ENCODE results near the gene CCM2L. TPM values are rescaled to one million over a fixed set of nuclear protein-coding genes. Genes with fewer than 3 reads are reported as not detected.

Gene CCM2L
- total and polyA plus RNA-seq, 2 of the 4 experiments (the other 2 are of a cell fraction), result not detected

DNA sequence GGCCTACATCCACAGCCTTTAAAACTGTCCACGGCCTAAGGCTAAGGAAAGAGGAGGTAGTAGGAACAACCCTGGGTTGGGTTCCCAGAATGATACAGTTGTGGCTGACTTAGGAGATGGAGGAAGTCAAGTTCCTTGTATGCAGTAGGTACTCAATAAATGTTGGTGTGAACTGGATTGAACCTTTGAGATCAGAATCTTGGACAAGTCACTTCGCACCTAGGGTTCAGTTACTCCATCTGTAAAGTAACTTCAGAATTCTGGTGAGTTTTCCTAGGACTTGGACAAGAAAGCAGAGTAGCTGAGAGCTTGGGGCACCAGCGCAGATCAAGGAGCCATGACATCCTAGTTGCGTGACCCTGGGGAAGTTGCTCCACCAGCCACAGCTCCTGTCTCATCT, 33.2 kb upstream of the CCM2L start:
- Histone ChIP-seq H4K20me1 (ENCODE audit: insufficient read depth, low read length) (no peaks in the 10 kb centered on the region), H3K79me1 (ENCODE audit: low read depth in 1 of 2, low read length in 2 of 2) (no peaks in the 10 kb centered on the region), H3K14ac (replicated peaks; ENCODE audit: low read depth, low read length) (no peak overlapping the region), H2AK9ac (replicated peaks; ENCODE audit: low read depth, low read length, poor library complexity) (no peak overlapping the region), H3K4ac (ENCODE audit: low read depth, low read length) (no peak overlapping the region), H2BK20ac (ENCODE audit: low read depth, low read length) (no peak overlapping the region), H2AFZ (replicated peaks; ENCODE audit: low read length, poor library complexity) (no peak overlapping the region), H3K9me3 (ENCODE audit: control insufficient read depth, insufficient read depth, low read length) (no peaks in the 10 kb centered on the region), H3K9ac (ENCODE audit: low read depth, low read length) (no peak overlapping the region), H2AK5ac (ENCODE audit: low read depth, low read length) (no peak overlapping the region), H3K4me2 (ENCODE audit: low read depth, low read length) (no peak overlapping the region), H3K36me3 (ENCODE audit: control insufficient read depth, insufficient read depth, low read length) (no peaks in the 10 kb centered on the region), H3K4me1 (ENCODE audit: control insufficient read depth, insufficient read depth, low read length) (no peaks in the 10 kb centered on the region; the same call in 1 of the 2 replicates), H3K27me3 (ENCODE audit: control insufficient read depth, insufficient read depth, low read length) (peaks cover 39% of the 10 kb centered on the region), H4K8ac (ENCODE audit: low read depth in 2 of 2, low read length in 2 of 2) (no peak overlapping the region), H3K18ac (ENCODE audit: low read depth, low read length) (no peak overlapping the region), H2BK5ac (ENCODE audit: low read depth, low read length, poor library complexity, severe bottlenecking) (no peak overlapping the region), H4K5ac (ENCODE audit: low read depth, low read length) (no peak overlapping the region), H3K27ac (ENCODE audit: insufficient read depth, low read length) (no peak overlapping the region), H4K91ac (ENCODE audit: insufficient read depth, low read depth, low read length) (no peak overlapping the region), H3K23ac (ENCODE audit: low read depth, low read length) (no peak overlapping the region), H2BK15ac (ENCODE audit: low read depth, low read length) (no peak overlapping the region), H3K56ac (ENCODE audit: extremely low read depth, insufficient read depth, low read length) (no peak overlapping the region), H3K9me1 (ENCODE audit: insufficient read depth, low read length) (no peaks in the 10 kb centered on the region), H3K4me3 (ENCODE audit: insufficient read depth, low read depth, low read length) (no peak overlapping the region), H2BK120ac (ENCODE audit: low read depth, low read length) (no peak overlapping the region)
- ChIA-PET POLR2A (ENCODE audit: unreplicated experiment) (no interaction called here), CTCF (no interaction called here)
- 50% methylated on average over 1 of the region's 4 CpGs; no CpG with 5 or more reads in 1 of the 2 experiments for WGBS, 2 experiments (ENCODE audit: extremely low coverage in 2 of 2, insufficient read length in 1 of 2)
- ATAC-seq (ENCODE audit: low read depth) (no peak), DNase-seq (no peak)
- dilution Hi-C loops (cut with HindIII; ENCODE audit: low sequenced_read_pairs, unreplicated experiment) (no loop called here), in situ Hi-C loops (cut with MboI; ENCODE audit: low sequenced_read_pairs) (no loop called here), intact Hi-C loops (cut with micrococcal nuclease) (no loop called here)
- no TSS peak for BruUV-seq (replicated peaks)
- TF ChIP-seq CEBPB (IDR thresholded peaks at IDR 0.05; ENCODE audit: low read depth, low read length) (no peak), RCOR1 (IDR thresholded peaks at IDR 0.05; ENCODE audit: insufficient replicate concordance, low read length) (no peak), NFE2L2 (IDR thresholded peaks at IDR 0.05; ENCODE audit: low read depth, low read length) (no peak), RAD21 (IDR thresholded peaks at IDR 0.05; ENCODE audit: low read length) (no peak), MAZ (IDR thresholded peaks at IDR 0.05; ENCODE audit: borderline replicate concordance, low read depth, low read length) (no peak), MXI1 (IDR thresholded peaks at IDR 0.05; ENCODE audit: borderline replicate concordance, low read depth, low read length) (no peak), SMC3 (IDR thresholded peaks at IDR 0.05; ENCODE audit: low read depth, low read length) (no peak), RFX5 (IDR thresholded peaks at IDR 0.05; ENCODE audit: low read depth, low read length) (no peak), POLR2A (IDR thresholded peaks at IDR 0.05; ENCODE audit: low read depth, low read length) (no peak), FOS (IDR thresholded peaks at IDR 0.05; ENCODE audit: low read depth, low read length) (no peak), BHLHE40 (IDR thresholded peaks at IDR 0.05; ENCODE audit: low read depth, low read length) (no peak), CHD1 (IDR thresholded peaks at IDR 0.05; ENCODE audit: low read depth, low read length) (no peak), MAFK (IDR thresholded peaks at IDR 0.05; ENCODE audit: low read depth, low read length) (no peak)
- TF ChIP-seq, protein P1, sequence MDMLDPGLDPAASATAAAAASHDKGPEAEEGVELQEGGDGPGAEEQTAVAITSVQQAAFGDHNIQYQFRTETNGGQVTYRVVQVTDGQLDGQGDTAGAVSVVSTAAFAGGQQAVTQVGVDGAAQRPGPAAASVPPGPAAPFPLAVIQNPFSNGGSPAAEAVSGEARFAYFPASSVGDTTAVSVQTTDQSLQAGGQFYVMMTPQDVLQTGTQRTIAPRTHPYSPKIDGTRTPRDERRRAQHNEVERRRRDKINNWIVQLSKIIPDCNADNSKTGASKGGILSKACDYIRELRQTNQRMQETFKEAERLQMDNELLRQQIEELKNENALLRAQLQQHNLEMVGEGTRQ (IDR thresholded peaks at IDR 0.05; ENCODE audit: low read depth, low read length), result no peak
- TF ChIP-seq, protein P2, sequence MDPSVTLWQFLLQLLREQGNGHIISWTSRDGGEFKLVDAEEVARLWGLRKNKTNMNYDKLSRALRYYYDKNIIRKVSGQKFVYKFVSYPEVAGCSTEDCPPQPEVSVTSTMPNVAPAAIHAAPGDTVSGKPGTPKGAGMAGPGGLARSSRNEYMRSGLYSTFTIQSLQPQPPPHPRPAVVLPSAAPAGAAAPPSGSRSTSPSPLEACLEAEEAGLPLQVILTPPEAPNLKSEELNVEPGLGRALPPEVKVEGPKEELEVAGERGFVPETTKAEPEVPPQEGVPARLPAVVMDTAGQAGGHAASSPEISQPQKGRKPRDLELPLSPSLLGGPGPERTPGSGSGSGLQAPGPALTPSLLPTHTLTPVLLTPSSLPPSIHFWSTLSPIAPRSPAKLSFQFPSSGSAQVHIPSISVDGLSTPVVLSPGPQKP (IDR thresholded peaks at IDR 0.05; ENCODE audit: borderline replicate concordance, low read depth, low read length), result no peak
- TF ChIP-seq, protein P3, sequence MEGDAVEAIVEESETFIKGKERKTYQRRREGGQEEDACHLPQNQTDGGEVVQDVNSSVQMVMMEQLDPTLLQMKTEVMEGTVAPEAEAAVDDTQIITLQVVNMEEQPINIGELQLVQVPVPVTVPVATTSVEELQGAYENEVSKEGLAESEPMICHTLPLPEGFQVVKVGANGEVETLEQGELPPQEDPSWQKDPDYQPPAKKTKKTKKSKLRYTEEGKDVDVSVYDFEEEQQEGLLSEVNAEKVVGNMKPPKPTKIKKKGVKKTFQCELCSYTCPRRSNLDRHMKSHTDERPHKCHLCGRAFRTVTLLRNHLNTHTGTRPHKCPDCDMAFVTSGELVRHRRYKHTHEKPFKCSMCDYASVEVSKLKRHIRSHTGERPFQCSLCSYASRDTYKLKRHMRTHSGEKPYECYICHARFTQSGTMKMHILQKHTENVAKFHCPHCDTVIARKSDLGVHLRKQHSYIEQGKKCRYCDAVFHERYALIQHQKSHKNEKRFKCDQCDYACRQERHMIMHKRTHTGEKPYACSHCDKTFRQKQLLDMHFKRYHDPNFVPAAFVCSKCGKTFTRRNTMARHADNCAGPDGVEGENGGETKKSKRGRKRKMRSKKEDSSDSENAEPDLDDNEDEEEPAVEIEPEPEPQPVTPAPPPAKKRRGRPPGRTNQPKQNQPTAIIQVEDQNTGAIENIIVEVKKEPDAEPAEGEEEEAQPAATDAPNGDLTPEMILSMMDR (conservative IDR thresholded peaks at IDR 0.05; ENCODE audit: low read depth, low read length), result no peak
